Activated T-cell treated with anti-CD3 and anti-CD28 coated beads, Interleukin-2, amount 50 U/mL, for 48 hours (primary cell): ENCODE measurements around the gene MAGI1.
"Not testable (repeated sequence)": the region's sequence is repeated elsewhere in the genome, so short reads cannot be mapped to it uniquely, and the experiment has no call there.

Experiments used
- DNase-seq, 2 experiments: peaks; one replicate each; pipeline ENCODE4 v3.0.0-alpha.2; 2020

The MAGI1 gene

DNA sequence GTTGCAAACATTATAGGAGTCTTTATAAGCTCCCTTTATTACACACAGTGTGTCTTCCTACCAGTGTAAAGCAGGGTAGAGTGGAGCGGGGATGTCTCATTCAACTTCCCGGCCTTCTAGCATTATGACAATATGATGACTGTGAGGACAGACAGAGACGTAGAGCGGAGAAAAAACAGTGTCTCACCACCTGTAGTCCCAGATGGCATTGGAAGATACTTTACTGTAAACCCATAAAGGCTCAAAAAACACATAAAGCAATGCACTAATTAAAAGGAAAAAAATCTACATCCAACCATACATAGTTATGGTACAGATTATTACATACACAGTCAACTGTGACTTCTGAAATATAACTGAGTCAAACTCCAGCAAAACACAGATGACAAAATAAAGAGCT is 383.7 kb downstream of the MAGI1 start:
- no peak for DNase-seq

DNA sequence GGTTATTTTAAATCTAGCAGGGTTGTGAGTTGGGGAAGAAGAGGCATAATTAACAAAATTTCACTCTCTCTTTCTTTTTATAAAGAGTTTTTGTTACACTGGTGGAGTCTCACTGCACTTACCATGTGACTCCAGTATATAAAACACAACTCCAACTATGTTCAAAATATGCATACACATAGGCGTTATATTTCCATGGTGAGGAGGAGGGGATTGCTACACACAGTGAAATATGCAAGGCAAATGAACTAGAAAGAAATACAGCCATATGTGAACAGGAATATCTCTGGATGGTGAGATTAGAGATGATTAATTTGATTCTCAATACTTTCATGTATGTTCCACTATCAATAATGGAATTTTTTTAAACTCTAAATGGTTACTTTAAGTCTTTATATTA is 385.0 kb downstream of the MAGI1 start:
- DNase-seq: no peak

DNA sequence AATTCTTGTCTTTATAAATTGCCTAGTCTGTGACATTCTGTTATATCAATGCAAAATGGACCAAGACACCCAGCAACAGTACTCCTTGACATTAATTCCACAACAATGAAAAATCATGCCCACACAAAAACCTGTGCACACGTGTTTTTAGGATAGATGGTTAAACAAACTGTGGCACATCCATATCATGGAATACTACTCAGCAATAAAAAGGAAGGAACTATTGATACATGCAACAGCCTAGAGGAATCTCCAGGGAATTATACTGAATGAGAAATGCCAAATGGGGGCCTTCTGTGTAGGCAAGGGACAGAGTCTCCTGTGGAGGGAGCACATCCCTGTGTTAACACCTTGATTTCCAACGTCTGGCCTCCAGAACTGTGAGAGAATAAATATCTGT is 388.5 kb downstream of the MAGI1 start:
- no peak for DNase-seq

DNA sequence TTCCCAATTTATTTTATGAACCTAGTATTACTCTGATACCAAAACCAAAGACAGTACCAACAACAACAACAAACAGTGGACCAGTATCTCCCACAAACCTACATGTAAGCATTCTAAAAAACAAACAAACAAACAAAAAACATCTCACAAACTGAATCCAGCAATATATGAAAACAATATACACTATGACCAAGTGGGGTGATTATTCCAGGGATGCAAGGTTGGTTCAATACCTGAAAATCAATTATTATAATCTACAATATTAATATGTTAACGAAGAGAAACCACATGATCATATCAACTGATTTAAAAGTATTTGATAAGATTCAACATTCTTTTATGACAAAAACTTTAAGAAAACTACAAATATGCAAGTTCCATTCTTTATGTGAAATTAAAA is 391.3 kb downstream of the MAGI1 start:
- no peak for DNase-seq

DNA sequence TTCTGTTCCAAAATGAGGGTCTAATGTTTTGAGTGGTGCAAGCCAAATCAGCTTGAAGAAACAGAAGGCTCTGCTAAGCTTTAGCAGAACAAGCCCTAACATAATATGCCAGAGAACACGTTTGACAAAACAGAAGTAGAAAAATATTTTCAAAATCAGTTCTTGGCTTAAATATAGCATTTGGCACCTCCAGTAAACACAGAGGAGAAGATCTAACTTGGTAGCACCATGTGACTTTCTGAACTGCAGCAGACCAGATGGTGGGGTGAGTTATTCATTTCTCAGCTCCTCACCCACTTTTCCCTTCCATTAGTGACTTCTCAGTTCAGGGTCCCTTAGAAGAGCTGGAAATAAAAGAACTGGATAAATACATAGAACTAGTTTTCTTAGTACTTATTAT is 395.8 kb downstream of the MAGI1 start:
- DNase-seq: no peak

DNA sequence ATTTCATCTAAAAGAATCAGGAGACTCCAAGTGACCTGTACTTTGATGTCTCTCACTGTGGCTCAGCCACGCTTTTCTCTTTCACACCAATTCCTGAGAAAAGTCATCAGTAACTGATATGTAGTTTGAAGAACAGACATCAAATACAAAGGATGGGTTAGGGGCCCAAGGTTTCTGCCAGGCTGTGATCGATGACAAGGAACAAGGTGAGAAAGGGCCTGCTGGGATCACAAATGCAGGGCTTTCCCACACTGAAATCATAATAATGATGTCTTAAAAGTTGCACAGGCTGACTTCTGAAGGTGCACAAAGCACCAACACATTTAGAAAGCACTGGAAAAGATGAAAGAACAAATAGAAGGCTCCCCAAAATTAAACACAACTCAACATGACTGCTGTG is 396.9 kb downstream of the MAGI1 start:
- no peak for DNase-seq

DNA sequence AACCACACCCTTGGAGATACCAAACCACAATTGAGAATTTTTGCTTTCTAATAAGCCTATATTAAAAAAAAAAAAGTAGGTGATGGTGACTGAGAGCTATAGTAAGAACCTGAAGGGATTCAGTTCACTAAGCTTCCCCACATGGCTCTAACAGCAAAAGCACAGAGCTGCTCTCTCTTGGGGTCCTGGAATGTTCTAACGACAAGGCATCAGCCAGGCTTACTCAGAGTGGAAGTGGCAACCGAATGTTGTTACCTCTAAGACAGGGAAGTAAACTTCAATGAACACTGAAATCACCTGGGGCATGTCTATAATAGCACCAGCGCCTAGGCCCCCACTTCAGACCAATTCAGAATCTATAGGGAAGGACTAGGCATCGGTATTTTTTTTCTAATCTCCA is 397.7 kb downstream of the MAGI1 start:
- DNase-seq: no peak

DNA sequence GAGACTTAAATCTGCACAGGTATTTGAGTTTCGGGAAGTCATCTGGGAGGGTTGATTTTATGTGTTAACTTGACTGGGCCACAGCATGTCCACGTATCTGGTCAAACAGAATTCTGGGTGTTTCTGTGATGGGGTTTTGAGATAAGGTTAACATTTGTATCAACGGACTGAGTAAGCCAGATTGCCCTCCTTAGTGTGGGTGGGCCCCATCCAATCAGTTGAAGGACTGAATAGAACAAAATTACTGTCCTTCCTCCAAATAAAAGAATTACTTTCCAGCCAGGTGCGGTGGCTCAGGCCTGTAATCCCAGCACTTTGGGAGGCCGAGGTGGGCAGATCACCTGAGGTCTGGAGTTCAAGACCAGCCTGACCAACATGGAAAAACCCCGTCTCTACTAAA is 399.3 kb downstream of the MAGI1 start:
- DNase-seq: no peak

DNA sequence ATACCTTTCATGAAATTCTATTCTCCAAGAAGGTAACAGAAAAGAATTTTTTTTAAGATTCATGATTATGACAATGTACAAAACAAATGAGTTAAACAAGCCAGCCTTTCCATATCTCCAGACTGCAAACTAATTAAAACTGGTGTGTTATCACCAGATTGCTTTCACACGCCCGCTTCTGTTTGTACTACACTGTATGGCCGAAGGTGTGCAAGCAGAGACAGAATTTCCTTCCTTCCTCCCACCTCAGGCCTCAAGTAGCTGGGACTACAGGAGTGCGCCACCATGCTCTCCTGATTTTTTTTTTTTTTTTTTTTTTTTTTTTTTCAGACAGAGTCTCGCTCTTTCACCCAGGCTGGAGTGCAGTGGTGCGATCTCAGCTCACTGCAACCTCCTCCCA is 400.4 kb downstream of the MAGI1 start:
- DNase-seq: no peak

DNA sequence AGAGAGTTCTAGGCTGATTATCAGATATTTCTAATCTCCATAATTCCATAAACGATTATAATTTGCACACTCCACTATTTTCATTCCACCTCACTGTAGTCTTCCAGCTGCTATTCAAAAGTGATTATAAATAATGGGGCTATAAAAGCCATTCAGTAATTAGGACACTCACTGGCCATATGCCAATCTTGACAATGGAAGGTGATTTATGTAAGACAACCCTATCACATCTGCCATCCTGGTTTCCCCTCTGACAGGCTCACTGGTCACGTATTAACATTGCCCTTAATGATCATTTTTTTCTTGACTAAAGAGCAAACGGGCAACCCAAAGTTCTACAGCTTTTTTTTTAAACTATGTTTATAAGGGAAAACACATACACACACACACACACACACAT is 402.4 kb downstream of the MAGI1 start:
- DNase-seq: no peak

DNA sequence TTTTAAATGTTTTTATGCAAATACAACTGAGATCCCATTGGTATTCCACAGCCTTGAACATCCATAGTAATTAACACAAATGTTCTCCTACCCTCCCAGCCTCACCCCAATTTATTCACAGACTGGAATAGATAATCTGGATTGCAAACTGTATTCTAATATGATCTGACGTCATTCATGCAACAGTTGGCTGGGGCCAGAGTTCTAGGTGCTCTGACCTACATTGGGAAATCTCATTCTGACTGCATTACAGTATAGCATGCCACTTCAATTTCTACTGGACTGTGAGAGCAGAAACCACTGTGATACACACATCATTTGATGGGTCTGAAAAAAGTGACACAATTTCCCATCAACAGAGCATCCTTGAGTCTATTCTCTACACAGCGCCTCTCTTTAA is 403.1 kb downstream of the MAGI1 start:
- DNase-seq: no peak

DNA sequence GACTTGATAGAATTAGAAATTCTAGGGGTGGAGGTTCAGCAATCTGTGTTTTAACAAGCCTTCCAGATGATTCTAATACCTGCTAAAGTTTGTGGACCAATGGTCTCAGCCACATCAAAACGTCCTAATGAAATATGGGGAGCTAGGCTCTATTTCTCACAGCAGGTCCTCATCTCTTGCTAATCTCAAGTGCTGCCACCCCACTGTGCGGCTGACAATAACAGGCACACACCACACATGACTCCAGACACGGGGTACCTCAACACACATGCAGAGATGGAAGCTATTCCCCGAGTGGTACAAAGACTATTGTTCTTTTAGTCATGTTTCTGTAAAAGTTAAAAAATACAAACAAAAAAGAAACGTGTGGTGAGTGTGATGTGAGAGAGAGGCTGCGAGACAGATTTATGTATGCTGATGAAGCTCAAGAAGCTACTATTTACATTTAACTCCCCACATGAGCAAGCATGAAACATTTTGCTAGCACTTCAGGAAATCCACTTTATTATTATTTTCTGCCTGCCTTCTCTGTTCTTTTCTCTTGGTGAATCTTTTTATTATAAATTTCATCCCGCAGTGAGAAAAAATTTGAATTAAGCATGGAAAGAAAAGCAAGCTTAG is 405.6 kb downstream of the MAGI1 start:
- no peak for DNase-seq

DNA sequence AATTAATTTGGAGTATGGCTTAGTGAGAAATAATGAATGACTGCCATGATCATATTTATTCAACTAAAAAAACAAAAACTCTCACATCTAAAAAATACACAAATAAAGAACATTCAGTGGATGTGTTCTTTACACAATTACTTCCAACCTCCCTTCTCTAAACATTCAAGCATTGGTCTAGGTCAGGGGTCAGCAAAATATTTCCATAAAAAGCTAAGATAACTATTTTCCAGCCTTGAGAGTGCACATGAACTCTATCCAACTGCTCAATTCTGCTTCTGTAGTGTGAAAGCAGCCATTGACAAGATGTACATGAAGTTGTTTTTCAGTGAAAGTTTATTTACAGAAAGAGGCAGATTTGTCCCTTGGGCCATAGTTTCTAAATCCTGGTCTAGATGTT is 406.3 kb downstream of the MAGI1 start:
- no peak for DNase-seq

DNA sequence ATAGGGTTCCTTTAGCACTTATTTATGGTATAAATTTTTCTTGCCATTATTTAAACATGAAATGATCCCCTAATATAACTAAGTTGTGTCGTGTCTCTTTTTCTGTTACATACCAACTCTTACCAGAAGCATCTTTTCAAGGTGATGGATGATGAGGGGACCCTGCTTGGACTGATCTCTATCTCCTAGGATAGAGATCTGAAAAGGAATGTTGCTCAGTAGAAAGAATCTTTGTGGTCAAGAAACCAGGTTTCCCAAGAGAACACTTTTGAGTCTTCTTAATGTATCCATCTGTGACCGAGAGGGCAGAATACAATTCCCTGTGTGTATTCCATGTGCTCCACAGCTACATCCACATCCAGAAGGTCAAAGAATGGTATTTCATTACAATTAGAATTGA is 409.7 kb downstream of the MAGI1 start:
- DNase-seq: no peak

DNA sequence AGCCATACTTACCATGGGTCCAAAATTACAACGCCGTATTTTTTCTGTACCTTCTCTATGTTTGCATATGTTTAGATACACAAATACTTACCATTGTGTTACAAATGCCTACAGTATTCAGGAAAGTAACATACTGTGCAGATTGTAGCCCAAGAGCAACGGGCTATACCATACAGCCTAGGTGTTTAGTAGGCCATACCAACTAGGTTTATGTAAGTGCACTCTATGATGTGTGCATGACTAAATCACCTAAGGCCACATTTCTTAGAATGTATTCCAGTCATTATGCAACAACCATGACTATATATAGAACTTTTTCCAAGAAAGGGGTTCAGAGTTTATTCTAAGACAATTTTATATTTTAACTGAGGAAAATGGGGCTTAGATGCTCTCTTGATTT is 411.7 kb downstream of the MAGI1 start:
- DNase-seq: no peak

DNA sequence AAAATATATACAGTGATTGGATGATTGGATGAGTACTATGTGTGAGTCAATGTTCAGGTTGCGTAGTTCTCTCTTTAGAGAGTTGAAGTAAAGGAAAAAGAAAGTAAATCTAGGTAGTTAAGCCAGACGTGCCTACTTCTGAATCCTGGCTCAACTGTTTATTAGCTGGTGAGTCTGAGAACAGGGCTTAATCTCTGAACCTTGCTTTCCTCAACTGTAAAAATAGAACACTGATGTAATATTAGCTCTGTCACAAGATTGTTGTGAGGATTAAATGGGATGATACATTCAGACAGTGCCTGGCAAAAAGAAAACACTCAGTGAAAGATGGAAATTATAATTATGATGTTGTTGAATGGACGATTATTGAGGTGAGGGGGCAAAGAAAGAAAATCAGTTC is 413.4 kb downstream of the MAGI1 start:
- no peak for DNase-seq

DNA sequence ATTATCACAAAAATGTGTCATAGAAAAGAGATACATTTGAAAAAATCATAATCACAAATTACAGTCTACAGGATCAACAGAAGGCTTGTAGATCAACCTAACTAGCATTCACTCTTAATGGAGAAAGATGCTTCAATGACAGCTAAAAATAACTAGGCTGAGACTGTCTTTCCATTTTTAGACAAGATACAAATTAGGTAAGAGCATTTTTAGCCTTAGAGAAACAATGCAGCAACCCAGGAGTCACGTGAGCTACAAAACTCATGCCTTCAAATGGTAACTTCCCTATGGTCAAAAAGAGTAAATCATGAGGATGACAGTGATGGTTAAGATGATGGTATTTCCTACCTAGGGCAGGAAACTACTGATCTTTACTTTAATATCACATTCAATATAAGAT is 415.4 kb downstream of the MAGI1 start:
- no peak for DNase-seq

DNA sequence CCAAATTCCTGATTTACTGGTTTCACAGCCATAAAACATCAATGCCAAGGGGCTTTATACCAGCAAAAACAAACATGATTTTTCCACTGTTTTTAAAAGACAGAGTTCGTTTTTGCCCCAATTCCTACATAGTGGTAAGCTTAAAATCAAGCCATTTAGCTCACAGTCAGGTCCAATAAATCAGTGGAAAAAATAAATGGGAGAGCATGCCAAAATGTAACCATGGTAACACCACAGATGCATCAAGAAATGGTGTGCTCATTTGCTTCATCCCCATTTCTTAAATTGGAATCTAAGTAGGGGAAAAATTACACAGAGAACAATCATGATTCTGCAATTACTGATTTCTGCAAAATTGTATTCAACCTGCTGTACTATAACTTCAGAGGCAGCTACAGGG is 418.8 kb downstream of the MAGI1 start:
- DNase-seq: no peak

DNA sequence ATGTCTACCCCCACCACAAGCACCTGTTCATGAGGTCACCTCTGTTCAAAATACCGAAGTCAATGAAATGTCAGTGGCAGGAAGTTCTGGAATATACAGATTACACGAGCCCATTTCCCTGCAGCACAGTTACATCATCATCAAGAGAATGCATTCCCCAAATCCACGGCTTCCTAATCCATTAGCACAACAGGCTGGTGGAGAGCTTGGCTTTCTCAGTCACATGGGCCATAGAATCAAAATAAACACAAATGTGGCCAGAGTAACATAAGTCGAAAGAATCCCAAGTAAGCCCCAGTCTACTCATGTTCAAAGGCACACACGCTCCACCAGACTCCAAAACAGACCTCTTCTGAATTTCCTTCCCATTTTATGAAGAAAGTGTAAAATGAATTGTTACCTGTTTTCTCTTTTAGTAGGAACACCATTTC is 419.3 kb downstream of the MAGI1 start:
- no peak for DNase-seq

DNA sequence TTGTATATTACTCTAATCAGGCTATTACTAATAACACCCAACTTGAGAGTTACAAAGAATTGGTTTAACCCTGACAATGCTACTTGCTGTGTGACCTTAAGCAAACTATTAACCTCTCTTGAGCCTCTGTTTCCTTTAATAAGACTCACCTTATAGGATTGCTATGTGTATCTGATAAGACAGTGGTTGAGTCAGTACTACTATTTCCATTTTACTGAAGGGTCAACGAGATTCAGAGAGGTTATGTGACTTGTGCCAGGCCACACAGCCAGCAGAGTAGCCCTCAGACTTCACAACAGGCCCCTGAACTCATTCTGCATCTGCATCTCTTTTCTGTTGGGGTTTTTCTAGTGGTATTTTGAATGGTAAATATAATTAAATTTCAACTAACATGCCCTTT is 420.1 kb downstream of the MAGI1 start:
- DNase-seq: no peak

DNA sequence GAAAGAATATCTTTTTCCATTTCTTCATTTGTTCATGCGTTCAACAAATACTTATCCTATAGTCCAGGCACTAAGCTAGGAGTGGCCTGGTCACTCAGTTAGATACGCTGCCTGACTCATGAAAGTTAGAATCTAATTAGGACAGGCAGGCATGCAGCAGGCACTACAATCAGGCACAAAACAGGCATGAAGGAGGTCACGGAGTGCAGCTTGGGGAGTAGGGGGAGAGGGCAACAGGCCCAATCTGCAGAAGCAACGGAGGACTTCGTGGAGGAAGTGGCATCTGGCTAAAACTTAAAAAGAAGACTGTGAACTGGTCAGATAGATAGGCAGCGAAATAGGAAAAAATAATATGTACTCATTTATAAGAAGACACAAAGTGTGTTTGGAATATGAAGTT is 420.9 kb downstream of the MAGI1 start:
- DNase-seq: no peak

DNA sequence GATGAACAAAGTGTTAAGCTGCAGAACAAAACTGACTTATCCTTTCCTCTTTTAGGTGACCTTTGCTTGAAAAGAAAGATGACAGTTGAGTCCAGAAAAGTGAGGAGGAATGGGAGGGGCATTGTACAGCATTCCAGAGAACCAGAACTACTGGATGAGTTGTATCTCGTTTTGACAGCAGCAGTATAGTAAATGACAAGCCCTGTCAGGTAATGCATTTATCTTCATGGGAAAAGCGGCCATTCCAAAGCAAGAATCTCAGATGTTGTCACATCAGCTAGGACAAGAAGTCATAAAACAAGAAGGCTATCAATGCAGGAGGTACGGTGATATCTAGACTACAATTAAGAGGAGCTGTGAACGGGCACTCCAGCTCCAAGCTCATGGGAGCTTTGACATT is 421.5 kb downstream of the MAGI1 start:
- no peak for DNase-seq

DNA sequence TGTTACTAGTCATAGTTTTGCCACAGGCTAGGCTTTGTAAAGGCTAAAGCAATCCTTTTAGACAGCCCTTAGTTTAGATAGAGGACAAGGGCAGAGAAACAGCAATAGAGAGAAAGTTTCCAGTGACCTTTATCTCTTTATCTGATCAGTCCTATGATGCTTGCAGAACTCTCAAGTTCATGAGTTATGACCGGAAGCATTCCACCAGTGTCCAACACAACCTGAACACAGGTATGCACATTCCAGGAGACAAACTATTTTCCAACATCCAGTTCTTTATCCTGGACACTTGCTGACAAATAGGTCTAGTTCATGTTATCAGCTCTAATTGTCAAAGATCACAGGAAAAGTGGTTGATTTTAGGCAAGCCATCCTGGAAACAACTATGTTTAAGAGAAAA is 422.2 kb downstream of the MAGI1 start:
- no peak for DNase-seq

DNA sequence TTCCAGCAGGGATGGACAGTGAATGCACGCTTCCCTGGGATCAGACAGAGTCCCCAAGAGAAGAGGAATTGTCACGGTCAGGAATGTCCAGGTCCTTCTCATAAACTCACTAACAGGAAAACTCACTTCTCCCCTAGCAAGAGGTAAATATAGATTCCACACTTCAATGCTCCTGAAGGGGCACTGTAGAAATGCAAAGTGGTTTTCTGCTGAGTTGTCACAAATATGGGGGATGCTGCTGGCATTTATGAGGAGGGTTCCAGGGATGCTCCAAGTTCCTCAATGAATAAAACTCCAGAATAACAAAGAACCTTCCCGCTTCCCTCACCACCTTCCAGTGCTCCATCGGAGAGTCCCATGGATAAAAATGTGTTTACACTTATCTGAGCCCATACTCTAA is 423.4 kb downstream of the MAGI1 start:
- no peak for DNase-seq

DNA sequence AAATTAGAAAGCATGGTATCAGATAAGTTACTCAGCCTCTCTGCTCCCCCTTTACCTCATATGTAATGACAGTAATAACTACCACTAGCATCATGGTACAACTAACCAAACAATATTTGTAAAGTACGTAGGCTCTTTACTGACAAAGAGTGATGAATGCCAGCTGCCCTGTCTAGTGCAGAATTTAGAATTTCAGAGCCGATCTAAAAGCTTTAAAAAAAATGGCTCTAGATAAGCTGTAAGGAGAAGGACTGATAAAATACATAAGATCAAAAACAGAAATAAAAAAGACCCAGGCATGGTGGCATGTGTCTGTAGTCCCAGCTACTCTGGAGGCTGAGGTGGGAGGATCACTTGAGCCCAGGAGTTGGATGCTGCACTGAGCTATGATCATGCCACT is 424.1 kb downstream of the MAGI1 start:
- DNase-seq: no peak

DNA sequence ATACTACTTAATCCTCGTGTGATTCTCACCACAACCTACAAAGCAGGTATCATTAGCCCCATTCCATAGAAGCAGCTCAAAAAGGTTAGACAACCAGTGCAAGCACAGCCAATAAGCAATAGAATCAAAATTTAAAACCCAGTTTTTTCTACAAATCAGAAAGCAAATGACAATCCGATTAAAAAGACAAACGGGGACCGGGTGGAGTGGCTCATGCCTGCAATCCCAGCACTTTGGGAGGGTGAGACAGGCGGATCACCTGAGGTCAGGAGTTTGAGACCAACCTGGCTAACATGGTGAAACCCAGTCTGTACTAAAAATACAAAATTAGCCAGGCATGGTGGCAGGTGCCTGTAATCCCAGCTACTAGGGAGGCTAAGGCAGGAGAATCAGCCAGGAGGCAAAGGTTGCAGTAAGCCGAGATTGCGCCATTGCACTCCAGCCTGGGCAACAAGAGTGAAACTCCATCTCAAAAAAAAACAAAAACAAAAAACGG is 430.7 kb downstream of the MAGI1 start:
- not testable (repeated sequence) for DNase-seq
